NCI-H2227 (cell line): ENCODE measurements around the gene IL22RA1.
A peak's percentile ranks its signal among the peaks of the same experiment; 100 is the strongest.

Experiments used
- DNase-seq: peaks from one replicate; lab custom pipeline; 2025; ENCODE audit not compliant: unreplicated experiment; lab: John Stamatoyannopoulos, UW

Gene IL22RA1

DNA sequence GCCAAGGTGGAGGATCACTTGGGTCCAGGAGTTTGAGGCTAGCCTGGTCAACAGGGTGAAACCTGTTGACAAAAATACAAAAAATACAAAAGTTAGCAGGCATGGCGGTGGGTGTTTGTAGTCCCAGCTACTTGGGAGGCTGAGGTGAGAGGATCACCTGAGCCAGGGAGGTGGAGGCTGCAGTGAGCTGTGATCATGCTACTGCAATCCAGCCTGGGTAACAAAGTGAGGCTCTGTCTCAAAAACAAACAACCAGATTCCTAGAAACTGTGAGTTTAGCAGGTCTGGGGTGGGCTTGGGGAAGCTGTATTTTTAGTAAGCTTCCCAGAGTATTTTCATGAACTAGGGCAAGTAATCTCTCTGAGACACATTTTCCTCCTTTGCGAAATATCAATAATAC lies 25.8 kb downstream of the IL22RA1 start:
- DNase-seq = no peak

GRCh38 chr1:24114753-24115152 lies 28.2 kb downstream of the IL22RA1 start:
- DNase-seq = no peak

- no peak for DNase-seq
These were observed 29.3 kb downstream of the IL22RA1 start for GRCh38 chr1:24113641-24114033.

- DNase-seq = peak; percentile 72
These were observed 30.8 kb downstream of the IL22RA1 start, which contains the start of gene MYOM3 for GRCh38 chr1:24111996-24112779. Gene MYOM3 (minus strand): TSS chr1:24112135. CDS start chr1:24108636, 3,499 bp downstream.

- DNase-seq = no peak
These were observed 31.5 kb downstream of the IL22RA1 start for GRCh38 chr1:24111262-24111995.

DNA sequence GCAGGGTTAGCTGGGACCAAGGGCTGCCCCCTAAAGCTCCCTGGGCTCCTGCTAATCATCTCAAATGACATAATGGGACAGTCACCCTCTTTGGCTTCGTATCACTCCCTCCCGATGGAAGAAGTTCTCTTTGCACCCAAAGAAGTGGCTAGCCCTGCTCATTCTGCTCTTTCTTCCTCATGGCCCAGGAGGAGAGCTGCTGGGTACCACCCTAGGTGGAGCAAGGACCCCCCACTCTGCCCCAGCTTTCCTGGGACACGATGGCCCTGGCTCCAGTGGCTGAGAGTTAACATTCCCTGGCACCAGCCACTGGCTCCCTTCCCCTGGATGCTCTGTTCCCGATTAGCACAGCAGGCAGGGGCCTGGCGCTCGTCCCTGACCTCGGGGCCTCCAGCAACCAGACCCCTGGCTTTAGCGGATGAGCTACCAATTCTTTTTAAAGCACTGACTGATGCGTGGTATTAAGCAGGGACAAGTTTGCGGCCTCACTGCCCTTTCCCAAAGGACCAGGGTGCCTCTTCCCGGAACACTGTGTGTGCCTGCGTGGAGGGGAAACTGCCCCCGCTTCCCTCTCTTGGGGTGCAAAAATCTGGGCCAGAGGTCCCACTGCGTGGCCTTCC lies 32.2 kb downstream of the IL22RA1 start:
- no peak for DNase-seq

DNA sequence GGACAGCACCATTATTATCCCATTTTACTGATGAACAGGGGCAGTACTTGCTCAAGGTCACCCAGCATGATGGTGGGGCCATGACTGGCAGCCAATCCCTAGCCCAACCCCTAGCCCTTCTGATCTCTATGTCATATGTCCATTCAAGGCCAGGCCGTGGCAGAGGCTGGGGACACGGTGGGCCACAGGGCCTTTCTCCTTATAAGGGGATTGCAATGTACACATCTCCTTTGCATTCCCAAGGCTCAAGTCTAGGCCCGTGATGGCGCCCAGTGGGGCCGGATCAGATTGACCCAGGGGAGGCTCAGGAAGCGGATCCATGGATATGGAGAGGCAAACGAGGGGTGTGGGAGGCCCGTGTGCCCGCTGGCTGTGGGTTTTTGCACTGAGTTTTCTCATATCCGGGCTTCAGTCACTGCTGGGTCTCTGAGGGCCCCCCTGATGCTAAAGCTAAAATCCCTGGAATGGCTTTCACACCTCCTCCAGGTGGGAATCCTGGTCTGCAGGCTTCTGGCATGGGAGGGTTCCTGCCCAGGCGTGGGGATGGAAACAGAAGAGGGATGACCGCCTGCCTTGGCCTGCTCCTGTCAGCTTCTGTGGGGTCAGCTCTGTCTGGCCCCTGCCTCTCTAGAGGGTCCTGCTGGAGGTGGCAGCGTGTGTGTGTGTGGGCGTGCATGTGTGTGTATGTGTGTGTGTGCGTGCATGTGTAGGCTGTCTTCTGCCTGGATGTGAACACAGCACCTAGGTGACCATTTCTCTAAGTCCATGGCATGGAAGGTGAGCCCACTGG lies 33.1 kb downstream of the IL22RA1 start:
- DNase-seq = no peak

DNA sequence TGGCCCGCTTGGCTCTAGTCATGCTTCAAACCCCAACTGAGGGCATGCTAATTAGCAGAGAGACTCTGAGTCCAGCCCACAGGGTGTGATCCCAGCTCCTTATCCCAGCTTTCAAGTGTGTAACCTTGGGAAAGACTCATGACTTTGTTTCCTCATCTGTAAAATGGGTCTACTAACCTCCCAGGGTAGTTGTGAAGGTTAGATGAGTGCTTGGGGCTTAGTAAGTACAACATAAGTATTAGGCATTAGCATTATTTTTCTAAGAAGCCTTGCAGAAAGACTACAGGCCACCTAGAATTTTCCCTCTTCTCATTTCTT lies 33.8 kb downstream of the IL22RA1 start:
- no peak for DNase-seq

GRCh38 chr1:24108334-24109165 lies 34.4 kb downstream of the IL22RA1 start:
- no peak for DNase-seq

DNA sequence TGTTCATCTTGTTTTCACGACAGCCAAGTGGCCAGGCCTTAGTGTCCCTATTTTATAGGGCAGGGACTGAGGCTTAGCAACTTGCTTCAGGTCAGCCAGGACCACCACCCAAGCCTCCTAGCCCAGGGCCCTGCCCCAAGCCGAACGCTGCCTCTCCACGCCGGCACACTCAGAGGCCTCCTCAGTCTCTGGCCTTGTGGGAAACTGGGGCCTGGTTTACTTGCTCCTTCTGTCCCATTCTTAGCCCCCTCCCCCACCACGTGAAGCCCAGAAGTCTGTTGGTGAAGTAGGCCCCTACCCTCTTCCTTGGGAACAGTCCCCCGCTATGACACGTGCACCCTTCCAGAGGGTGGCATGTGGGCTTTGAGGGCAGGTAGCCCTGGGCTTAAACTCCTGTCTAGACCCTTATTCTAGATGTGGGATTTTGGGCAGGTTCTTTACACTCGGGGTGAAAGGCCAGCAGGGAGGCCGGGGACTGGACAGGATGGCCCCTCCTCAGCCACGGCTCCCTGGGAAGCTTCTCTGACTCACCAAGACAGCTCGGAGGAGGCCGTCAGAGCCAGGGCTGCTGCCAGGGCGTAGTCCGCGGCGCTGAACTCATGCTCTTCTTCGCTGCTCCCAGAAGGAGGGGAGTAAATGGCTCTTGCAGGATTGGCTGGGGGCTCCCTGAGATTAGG lies 35.3 kb downstream of the IL22RA1 start:
- DNase-seq = peak; percentile 11

- no peak for DNase-seq
These were observed 37.4 kb downstream of the IL22RA1 start for GRCh38 chr1:24105368-24106160.

DNA sequence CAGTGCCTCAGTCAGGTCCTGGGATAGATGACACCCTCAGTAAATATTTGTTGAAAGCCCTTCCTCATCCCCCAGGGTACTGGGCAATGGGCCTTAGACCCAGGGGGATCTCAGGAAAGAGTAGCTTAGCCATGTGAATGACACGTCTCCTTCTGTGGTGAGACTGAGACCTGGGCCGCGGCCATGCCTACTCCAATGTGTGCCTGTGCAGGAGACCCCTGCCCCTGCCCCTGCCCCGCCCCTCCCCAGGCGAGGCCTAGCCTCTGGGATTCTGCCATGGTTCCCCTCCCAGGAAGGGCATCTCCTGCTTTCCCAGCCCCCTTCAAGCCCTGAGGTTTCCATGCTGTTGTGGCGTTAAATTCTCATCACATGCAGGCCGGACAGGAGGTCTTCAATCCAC lies 38.1 kb downstream of the IL22RA1 start:
- DNase-seq = no peak

GRCh38 chr1:24103879-24104278 lies 39.1 kb downstream of the IL22RA1 start:
- DNase-seq = no peak

DNA sequence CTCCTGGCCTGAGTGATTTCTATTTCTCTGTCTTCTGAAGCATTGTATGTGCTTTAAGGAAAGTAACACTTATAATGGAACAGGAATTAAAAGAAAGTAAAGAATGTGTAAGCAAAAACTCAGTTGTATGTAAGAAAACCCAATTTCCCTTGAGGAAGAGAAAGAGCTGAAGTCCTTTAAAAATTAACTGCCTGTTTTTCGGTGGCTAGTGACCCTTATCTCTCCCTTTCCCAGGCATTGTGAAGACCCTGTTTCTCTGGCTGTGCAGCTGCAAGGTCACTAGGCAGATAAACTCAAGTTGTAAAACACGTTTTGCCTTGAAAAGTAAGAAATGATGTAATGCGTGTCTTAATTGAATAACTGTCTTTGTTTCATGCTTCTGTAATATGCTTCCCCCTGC lies 39.5 kb downstream of the IL22RA1 start:
- no peak for DNase-seq

GRCh38 chr1:24102961-24103360 lies 40.0 kb downstream of the IL22RA1 start:
- no peak for DNase-seq

DNA sequence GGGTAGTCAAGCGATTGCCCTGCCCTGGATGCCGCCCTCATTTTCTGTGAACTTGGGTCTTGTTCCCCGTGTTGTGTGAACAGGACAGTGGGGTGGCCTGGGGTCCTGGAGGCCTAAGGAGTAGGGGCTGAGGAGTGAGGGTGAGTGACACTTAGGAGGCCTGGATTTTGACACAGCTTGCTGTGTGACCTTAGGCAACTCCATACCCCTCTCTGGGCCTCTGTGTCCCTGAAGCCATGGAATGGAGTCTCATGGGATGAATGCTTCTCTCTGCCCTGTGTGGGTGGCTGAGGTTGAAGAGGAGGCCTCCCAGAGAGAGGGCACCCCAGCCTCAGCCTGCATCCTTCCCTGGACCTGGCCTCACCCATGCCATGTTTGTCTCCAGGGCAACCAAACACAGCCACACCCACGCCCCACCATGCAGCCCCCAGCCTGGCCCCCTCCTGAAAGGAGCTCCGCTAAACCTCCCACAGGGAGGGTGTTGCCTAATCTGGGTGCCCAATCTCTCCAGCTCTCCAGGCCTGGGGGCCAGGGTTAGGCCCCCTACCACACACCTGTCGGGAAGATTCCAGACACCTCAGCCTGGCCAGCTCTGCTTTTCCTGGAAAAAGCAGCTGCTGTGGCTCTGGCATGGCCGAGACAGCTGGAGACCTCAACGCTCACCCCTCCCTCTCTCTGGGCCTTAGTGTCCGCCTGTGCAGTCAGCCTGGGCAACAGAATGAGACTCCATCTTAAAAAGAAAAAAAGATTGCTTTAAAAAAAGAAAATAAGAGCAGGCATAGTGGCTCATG lies 40.9 kb downstream of the IL22RA1 start:
- DNase-seq = no peak

DNA sequence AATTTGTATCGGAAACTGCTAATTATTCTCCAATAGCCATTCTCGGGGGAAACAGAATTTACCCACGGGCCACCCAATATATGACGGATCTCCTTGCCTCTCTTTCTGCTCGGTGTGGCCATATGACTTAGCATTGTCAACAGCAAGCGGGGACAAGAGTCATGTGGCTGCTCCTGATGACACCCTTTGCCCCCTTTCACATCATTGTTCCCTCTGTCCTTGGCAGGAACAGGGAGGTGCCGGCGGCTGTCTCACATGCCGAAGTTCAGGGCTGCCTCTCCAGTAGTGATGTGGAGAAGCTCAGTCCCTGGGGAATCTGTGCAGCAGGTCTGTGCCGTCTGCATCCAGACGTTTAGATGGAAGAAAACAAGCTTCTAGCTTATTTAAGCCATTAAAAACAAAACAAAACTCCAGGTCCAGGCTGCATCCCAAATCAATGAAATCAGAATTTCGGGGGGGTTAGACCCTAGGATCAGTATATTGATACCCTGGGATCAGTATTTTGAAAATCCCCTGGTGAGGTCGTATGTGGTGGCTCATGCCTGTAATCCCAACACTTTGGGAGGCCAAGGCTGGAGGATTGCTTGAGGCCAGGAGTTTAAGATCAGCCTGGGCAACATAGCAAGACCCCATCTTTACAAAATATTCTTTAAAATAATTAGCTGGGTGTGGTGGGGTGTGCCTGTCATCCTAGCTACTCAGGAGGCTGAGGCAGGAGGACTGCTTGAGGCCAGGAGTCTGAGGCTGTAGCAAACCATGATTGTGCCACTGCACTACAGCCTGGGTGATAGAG lies 41.8 kb downstream of the IL22RA1 start:
- DNase-seq = no peak
